ENCODE data around the gene TANGO2.

Gene TANGO2

GRCh38 chr22:20008221-20008995 is 12.5 kb upstream of the TANGO2 start:
- no peak for DNase-seq (ENCODE audit: low spot score)

DNA sequence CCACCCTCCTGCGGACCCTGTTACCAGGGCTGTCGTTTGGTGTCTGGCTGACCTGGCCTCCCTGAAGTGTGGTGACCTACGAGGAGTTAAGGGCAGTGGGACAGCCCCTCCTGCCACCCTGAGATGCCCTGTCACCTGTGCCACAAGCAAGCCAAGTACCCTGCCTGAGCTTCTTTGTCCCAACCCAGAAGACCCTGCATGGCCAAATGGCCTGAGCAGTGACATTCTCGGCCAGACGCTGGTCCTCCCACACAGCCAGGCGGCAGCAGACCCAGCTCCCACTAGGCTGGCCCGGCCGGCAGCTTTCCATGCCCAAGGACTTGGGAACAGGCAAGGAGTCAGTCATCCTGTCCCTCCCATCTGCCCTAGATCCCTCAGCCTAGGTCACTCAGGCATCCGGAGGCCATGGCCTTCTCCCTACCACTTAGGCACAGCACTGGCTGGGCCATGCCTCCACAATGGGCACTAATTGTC is 11.9 kb upstream of the TANGO2 start:
- DNase-seq (ENCODE audit: low spot score), result no peak
- TF ChIP-seq, protein P1, sequence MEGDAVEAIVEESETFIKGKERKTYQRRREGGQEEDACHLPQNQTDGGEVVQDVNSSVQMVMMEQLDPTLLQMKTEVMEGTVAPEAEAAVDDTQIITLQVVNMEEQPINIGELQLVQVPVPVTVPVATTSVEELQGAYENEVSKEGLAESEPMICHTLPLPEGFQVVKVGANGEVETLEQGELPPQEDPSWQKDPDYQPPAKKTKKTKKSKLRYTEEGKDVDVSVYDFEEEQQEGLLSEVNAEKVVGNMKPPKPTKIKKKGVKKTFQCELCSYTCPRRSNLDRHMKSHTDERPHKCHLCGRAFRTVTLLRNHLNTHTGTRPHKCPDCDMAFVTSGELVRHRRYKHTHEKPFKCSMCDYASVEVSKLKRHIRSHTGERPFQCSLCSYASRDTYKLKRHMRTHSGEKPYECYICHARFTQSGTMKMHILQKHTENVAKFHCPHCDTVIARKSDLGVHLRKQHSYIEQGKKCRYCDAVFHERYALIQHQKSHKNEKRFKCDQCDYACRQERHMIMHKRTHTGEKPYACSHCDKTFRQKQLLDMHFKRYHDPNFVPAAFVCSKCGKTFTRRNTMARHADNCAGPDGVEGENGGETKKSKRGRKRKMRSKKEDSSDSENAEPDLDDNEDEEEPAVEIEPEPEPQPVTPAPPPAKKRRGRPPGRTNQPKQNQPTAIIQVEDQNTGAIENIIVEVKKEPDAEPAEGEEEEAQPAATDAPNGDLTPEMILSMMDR (IDR thresholded peaks at IDR 0.05; ENCODE audit: extremely low read depth, missing control alignments), result no peak

More at GRCh38 chr22:20008221-20008995, 12.5 kb upstream of the TANGO2 start:
- TF ChIP-seq, protein P1 (IDR thresholded peaks at IDR 0.05; ENCODE audit: extremely low read depth, missing control alignments), result no peak

DNA sequence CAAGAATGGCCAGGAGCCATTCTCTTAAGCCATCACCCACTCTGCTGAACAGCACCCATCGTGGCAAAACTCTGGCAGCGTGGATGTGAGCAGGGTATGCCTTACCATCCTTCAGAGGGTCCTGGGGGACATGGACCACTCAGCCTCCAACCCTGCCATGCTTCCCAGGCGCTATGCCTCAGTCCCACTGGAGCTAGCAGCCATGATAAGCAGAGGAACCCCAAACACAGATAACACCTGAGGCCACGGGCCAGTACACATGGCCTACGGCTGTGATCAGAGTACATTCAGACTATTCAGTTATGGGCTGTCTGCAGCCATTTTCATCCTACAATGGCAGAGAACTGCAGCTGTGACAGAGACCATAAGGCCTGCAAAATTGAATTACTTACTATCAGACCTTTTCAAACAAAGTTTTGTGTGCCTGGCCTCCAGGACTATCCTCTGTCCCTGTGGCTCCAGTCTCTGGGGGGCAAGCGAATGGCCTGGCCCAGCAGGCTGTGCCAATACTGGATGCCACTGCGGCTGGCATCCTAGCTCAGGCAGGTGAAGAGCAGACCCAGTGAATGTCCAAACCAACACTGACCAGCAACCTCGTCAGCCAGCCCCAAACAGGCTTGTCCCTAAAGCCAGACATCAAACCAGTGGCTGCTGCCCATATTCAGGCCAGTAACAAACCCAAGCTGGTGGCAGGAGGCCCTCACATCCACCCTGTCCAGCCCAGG is 11.2 kb upstream of the TANGO2 start:
- TF ChIP-seq, protein P1 (IDR thresholded peaks at IDR 0.05; ENCODE audit: extremely low read depth, missing control alignments), result no peak
- DNase-seq (ENCODE audit: low spot score), result no peak

DNA sequence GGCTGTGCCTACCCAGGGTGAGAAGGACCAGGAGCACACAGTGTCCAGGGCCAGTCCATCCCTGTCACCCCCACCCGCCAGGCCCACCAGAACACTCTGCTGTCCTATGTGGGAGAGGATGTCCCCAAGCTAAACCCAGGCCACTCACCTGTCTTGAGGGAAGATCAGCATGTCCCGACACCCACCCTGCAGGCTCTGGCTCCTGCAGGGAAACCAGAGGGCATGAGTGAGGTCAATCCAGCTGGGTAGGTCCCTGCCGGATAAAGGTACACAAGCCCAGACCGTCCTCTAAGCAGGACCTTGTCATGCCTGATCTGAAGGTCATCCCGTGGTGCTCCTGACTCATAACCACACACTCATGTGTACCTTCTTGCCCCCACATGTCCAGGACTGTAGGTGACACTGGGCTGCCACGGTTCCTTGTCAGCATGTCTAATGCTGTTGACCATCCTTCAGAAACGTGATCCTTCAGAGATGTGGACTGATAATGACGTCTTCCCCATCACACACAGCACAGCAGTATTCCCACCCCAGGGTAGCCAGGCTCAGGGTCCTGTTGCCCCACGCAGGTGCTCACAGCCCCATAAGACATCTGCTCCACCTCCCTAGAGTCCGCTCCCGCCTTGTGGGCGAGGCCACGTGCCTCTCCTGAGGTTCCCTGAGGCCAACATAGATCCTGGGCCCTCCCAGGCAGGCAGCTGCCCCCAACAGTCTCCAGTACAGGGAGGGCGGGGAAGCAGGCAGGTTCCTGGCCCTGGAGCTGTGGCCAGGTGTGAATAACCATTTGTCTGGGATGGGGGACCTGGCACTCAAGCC is 10.4 kb upstream of the TANGO2 start:
- no peak for DNase-seq (ENCODE audit: low spot score)
- TF ChIP-seq, protein P1 (IDR thresholded peaks at IDR 0.05; ENCODE audit: extremely low read depth, missing control alignments), result no peak

GRCh38 chr22:20011123-20011992 is 9.6 kb upstream of the TANGO2 start:
- TF ChIP-seq, protein P1 (IDR thresholded peaks at IDR 0.05; ENCODE audit: extremely low read depth, missing control alignments), result no peak
- DNase-seq (ENCODE audit: low spot score), result no peak

DNA sequence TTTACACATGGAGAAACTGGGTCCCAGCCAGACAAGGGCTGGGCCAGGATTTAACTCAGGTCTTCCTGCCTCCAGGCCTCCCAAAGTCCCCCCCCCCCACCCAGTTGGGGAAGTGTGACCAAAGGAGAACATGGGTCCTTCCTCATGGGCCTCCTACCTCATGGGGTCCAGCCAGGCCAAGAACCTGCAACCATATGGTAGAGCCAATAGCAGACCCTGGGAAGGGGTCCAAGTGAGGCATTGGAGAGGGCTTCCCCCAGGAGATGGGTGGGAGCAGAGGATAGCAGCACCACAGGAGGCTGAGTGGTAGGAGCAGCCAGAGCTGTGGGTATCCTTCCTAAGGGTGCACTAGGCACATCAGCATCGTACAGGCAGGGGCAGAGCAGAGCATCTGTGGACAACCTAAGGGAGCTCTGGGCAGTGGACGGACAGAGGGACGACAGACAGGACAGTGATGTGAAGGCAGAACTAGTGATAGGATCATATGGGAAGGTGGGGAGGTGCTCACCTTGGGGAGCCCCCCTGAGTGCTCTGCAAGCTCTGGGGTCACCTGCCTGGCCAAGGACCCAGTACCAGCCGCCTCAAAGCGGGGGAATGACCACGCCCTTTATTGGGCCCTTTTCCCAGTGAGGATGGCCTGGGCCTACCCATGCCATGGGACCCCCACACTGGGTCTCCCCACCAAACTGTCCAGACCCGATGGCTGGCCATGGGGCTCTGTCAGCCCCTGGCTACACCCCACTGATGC is 8.7 kb upstream of the TANGO2 start:
- no peak for DNase-seq (ENCODE audit: low spot score)
- TF ChIP-seq, protein P1 (IDR thresholded peaks at IDR 0.05; ENCODE audit: extremely low read depth, missing control alignments), result no peak
